Measurements from ENCODE around the gene PKNOX2.

GRCh38 chr11:125279676-125280418 lies 115.3 kb downstream of the PKNOX2 start:
- TF ChIP-seq CTCF (IDR thresholded peaks at IDR 0.05), result no peak
- no peak for TF ChIP-seq MAZ (IDR thresholded peaks at IDR 0.05; ENCODE audit: borderline replicate concordance, low read depth, low read length)
- TF ChIP-seq FOSL2 (IDR thresholded peaks at IDR 0.05), result no peak
- no peak for TF ChIP-seq FOSL2 (CRISPR knock-in tag; IDR thresholded peaks at IDR 0.05)
- no peak for TF ChIP-seq MAX (IDR thresholded peaks at IDR 0.05)
- no peak for TF ChIP-seq REST (IDR thresholded peaks at IDR 0.05)
- no peak for TF ChIP-seq POLR2A (IDR thresholded peaks at IDR 0.05; ENCODE audit: low read length)

Measured in A549 (cell line).